Keratinocyte (primary cell): ENCODE results near the gene CATSPERZ. TPM values are rescaled to one million over a fixed set of nuclear protein-coding genes. Genes with fewer than 3 reads are reported as not detected.

ENCODE experiments used
- DNase-seq: peaks from one replicate; pipeline ENCODE4 v3.0.0-alpha.2; 2011; ENCODE audit warnings: low read depth, missing footprints, low spot score
- FAIRE-seq: peaks from 2 replicates; lab custom pipeline; 2011; peaks lifted over from hg19 to GRCh38; lab: Jason Lieb, UNC
- H2AFZ ChIP-seq: 2 replicates; pipeline ENCODE4 v1.6.0; 2012; ENCODE audit warnings: low read length, control low read depth, inconsistent platforms; ENCODE audit not compliant: control insufficient read depth
- H3K27ac ChIP-seq: 2 replicates; pipeline ENCODE4 v1.5.1; 2011; ENCODE audit warnings: low read length; ENCODE audit not compliant: control insufficient read depth, insufficient read depth
- H3K27me3 ChIP-seq: 3 replicates; pipeline ENCODE4 v1.6.0; 2011; ENCODE audit warnings: low read length; ENCODE audit not compliant: control insufficient read depth, insufficient read depth; ENCODE audit errors: extremely low read depth
- H3K36me3 ChIP-seq, 2 experiments: 2 replicates in 1 of 2; 3 replicates in 1 of 2; pipeline ENCODE4 v1.5.1; 2011; ENCODE audit warnings: low read length in 2 of 2, mild to moderate bottlenecking in 1 of 2; ENCODE audit not compliant: control insufficient read depth in 2 of 2, insufficient read depth in 2 of 2; ENCODE audit errors: extremely low read depth in 1 of 2
- H3K4me1 ChIP-seq: 3 replicates; pipeline ENCODE4 v1.5.1; 2011; ENCODE audit warnings: low read length; ENCODE audit not compliant: control insufficient read depth, insufficient read depth; ENCODE audit errors: extremely low read depth
- H3K4me2 ChIP-seq: 3 replicates; pipeline ENCODE4 v1.6.0; 2011; ENCODE audit warnings: low read depth, low read length; ENCODE audit not compliant: control insufficient read depth, insufficient read depth; ENCODE audit errors: extremely low read depth
- H3K4me3 ChIP-seq, 3 experiments: fragments of 200-600 bp in 1 of 3; sonication (generic) in 1 of 3; 2 replicates in 2 of 3; 3 replicates in 1 of 3; pipeline ENCODE4 v1.5.1; 2011 to 2016; ENCODE audit warnings: low read length in 3 of 3, mild to moderate bottlenecking in 3 of 3, control low read depth in 2 of 3, inconsistent platforms in 1 of 3, low read depth in 1 of 3, mixed read lengths in 1 of 3, mixed run types in 1 of 3, moderate library complexity in 1 of 3; ENCODE audit not compliant: control insufficient read depth in 2 of 3, insufficient read depth in 2 of 3; ENCODE audit errors: extremely low read depth in 1 of 3
- H3K79me2 ChIP-seq: 2 replicates; pipeline ENCODE4 v1.6.0; 2012; ENCODE audit warnings: low read length; ENCODE audit not compliant: control insufficient read depth, insufficient read depth
- H3K9ac ChIP-seq: 3 replicates; pipeline ENCODE4 v1.6.0; 2011; ENCODE audit warnings: low read length; ENCODE audit not compliant: control insufficient read depth, insufficient read depth; ENCODE audit errors: extremely low read depth
- H3K9me1 ChIP-seq: 3 replicates; pipeline ENCODE4 v1.6.0; 2011; ENCODE audit warnings: low read length; ENCODE audit not compliant: control insufficient read depth, insufficient read depth; ENCODE audit errors: extremely low read depth
- H3K9me3 ChIP-seq: 2 replicates; pipeline ENCODE4 v1.5.1; 2012; ENCODE audit warnings: low read depth, low read length; ENCODE audit not compliant: control insufficient read depth
- H4K20me1 ChIP-seq: 3 replicates; pipeline ENCODE4 v1.6.0; 2011; ENCODE audit warnings: low read length; ENCODE audit not compliant: control insufficient read depth, insufficient read depth; ENCODE audit errors: extremely low read depth
- CTCF ChIP-seq, 3 experiments: IDR thresholded peaks in 1 of 3; conservative IDR thresholded peaks in 1 of 3; optimal IDR thresholded peaks in 1 of 3; 2 replicates in 2 of 3; 3 replicates in 1 of 3; pipeline versions ENCODE3 to v1.5.1; 2011; ENCODE audit warnings: low read length in 3 of 3, mild to moderate bottlenecking in 3 of 3, moderate library complexity in 2 of 3, control low read depth in 1 of 3, inconsistent platforms in 1 of 3; ENCODE audit not compliant: insufficient read depth in 2 of 3; ENCODE audit errors: extremely low read depth in 1 of 3
- EZH2 ChIP-seq: IDR thresholded peaks from one replicate; pipeline ENCODE4 v1.6.1; 2012; ENCODE audit warnings: inconsistent platforms, mild to moderate bottlenecking, low read length, moderate library complexity
- dilution Hi-C: fragments of 300-500 bp; cut with MboI; formaldehyde crosslinking; loops from one replicate; pipeline ENCODE4 v1.7.0; 2020; ENCODE audit warnings: low sequenced_read_pairs; ENCODE audit not compliant: extremely low pct_ligation_motif_present
- polyA plus RNA-seq, 5 experiments: library from polyadenylated mRNA; depleted of rRNA in 3 of 5; stranded (reverse) in 3 of 5; stranded (forward) in 1 of 5; unstranded in 1 of 5; fragments of >200 nt; gene quantifications; 1 replicate in 1 of 5; 2 replicates in 3 of 5; 3 replicates in 1 of 5; pipeline versions ENCODE4 v1.2.1 to v1.2.3, GENCODE V29; 2011 to 2012; ENCODE audit warnings: missing spikeins in 2 of 5, low read depth in 1 of 5, low replicate concordance in 1 of 5

The CATSPERZ gene
- polyA plus RNA-seq, 1 donor (not counting 4 experiments of a cell fraction or from before 2014, with no cell fraction given), result 0.29 TPM

- H3K4me3 ChIP-seq, result no peak overlapping the region
- TF ChIP-seq CTCF (optimal IDR thresholded peaks at IDR 0.05 in 1 of 3, IDR thresholded peaks at IDR 0.05 in 1 of 3, conservative IDR thresholded peaks at IDR 0.05 in 1 of 3; ENCODE audit: extremely low read depth in 1 of 3, insufficient read depth in 2 of 3, low read length in 3 of 3) (no peak), EZH2 (no peak)
- no peak for DNase-seq
- H3K9ac ChIP-seq, result no peak overlapping the region
- H3K36me3 ChIP-seq, result peaks cover 6 to 9% of the 10 kb centered on the region in 2 experiments
- no peaks in the 10 kb centered on the region for H4K20me1 ChIP-seq
- H2AFZ ChIP-seq, result no peak overlapping the region
- dilution Hi-C loops, result no loop called here
- H3K9me1 ChIP-seq, result no peaks in the 10 kb centered on the region
- H3K79me2 ChIP-seq, result peaks cover 7% of the 10 kb centered on the region
- no peak overlapping the region for H3K4me2 ChIP-seq
- no peaks in the 10 kb centered on the region for H3K27me3 ChIP-seq
- no peaks in the 10 kb centered on the region for H3K9me3 ChIP-seq
- FAIRE-seq, result no peak
- no peak overlapping the region for H3K27ac ChIP-seq
- peaks cover 26% of the 10 kb centered on the region for H3K4me1 ChIP-seq
Observed at GRCh38 chr11:64275841-64276240, 24.3 kb upstream of the CATSPERZ start.

GRCh38 chr11:64276653-64277431 lies 23.3 kb upstream of the CATSPERZ start:
- Histone ChIP-seq H3K9me1 (no peaks in the 10 kb centered on the region), H3K79me2 (peaks cover 7% of the 10 kb centered on the region), H3K4me1 (peaks cover 20% of the 10 kb centered on the region), H3K9ac (no peak overlapping the region), H3K27me3 (no peaks in the 10 kb centered on the region), H3K27ac (peak overlapping the region; percentile 51), H3K4me3 (no peak overlapping the region), H2AFZ (no peak overlapping the region), H3K4me2 (peak overlapping the region; percentile 41), H3K36me3 (peaks cover 8 to 9% of the 10 kb centered on the region in 2 experiments), H3K9me3 (no peaks in the 10 kb centered on the region), H4K20me1 (no peaks in the 10 kb centered on the region)
- dilution Hi-C loops, result no loop called here
- TF ChIP-seq EZH2 (no peak), CTCF (optimal IDR thresholded peaks at IDR 0.05 in 1 of 3, IDR thresholded peaks at IDR 0.05 in 1 of 3, conservative IDR thresholded peaks at IDR 0.05 in 1 of 3; ENCODE audit: extremely low read depth in 1 of 3, insufficient read depth in 2 of 3, low read length in 3 of 3) (no peak)
- DNase-seq (peak; percentile 89), FAIRE-seq (peak; percentile 73)
